Fibroblast of skin of back (primary cell): ENCODE measurements around the gene RRM2.

ENCODE experiments used
- DNase-seq: peaks from one replicate; pipeline ENCODE4 v3.0.0-alpha.2; 2013

RRM2 gene

DNA sequence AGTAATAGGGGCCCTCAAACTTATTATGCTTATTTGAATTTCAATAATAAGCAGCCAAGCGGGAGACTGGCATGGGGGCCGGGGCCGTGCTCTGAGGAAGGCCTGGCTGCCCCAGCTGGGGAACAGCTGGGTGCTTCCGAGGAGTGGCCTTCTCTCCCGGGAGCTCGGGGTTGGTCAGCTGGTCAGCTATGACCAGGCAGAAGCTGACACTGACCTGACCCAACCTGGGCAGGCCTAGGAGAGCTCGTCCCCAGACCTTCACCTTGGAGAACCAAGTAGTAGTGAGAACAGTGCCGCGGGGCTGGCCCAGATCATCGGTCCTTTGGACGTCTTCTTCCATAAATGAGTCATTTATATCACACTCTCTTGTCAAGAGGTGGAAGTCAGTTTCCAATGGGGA is 36.1 kb downstream of the RRM2 start:
- DNase-seq: no peak

DNA sequence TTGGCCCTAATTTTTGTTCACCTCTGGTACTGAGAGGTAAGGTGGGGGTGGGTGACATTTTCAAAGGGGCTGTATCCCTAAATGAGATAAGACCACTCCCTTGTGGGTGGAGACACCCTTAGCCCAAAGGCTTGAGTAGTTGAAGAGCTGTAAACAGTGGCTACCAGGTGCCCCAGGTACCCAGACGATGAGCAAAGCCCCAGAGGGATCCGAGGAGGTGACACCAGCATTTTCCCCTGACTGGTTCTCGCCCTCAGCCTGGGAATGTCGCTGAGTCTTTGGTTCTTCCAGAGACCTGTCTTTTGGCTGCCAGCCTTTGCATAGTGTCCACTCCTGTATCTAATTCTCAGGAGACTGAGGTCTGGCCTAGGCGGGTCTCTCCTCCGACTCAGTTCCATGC is 36.5 kb downstream of the RRM2 start:
- no peak for DNase-seq

DNA sequence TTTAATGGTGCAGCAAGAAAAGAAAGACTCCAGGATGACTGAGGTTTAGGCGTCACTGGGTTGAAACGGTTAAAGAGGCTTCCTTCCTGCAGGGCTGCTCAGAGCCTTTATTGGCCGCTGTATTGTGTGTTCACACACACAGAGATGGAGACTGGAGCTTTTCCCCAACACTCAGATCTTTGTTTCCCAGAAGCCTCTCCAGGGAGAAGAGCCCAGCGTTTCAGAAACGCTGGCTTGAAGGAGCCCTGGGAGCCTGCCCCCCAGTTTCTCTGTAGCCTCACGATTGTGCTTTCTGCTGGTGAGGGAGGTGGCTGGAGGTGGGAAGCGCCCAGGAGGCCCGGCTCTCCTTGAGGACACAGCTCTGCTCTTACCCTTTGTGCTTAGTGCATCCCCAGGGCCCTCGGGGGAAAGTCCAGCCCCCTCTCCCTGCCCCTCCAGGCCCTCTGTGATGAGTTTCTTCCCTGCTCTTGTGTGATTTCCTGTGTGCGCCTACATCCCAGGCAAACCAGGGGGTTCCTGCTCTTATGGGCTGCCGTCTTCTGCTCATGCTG is 37.1 kb downstream of the RRM2 start:
- no peak for DNase-seq

DNA sequence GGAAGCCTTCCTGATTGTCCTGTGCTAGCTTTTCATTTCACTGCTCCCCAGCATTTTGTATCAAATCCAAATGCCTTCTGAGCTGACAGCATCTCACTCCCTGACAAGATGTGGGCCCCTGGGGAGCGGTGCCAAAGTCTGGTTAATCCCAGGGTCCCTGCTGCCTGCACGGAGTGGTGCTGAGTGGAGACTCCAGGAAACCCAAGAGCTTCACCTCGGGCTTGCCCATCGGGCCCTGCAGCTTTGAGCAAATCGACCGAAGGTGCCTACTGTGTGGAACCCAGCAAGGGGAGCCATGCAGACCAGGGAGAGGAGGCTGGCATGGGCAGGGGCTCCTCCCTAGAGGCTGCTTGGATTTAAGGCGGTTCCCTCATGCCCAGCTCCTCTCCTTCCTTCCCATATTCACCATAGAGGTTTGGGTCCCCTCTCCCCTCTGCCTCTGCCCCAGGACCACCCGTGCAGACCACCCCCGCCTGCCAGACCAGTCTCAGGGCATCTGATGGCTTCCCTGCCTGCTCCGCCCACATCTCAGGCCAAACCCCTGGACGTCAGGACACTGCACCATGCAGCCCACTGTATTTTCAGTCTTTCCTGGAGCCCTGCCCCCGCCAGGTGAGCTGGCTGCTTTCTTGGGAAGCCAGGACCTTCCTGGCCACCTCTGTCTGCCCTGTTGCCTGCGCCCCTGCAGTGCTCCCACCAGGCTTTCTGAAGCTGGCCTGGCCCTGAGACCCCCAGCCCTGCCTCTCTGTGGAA is 37.8 kb downstream of the RRM2 start:
- DNase-seq: no peak

DNA sequence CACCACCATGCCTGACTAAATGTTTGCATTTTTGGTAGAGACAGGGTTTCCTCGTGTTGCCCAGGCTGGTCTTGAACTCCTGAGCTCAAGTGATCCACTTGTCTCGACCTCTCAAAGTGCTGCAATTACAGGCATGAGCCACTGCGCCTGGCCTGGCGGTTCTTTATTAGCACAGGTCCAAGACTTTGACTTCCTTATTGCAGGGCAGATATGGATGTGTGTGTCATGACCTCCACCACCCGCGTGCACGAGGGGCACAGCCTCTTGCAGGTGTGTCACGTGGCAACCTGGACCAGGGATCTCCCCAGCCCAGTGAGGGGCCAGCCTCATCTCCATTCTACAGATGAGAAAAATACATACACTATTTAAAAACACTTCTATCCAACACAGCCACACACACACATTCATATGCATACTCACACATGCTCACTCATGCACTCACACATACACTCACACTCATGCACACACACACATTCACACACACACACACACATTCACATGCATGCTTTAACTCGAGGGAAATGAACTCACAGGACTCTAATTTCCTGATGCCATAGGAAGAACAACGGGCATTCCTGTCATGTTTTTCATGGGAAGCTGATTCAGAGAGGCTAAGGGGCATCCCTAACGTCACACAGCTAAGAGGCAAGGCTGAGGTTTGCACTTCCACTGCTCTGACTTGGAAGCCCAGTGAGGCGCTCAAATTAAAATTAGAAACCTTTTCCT is 38.8 kb downstream of the RRM2 start:
- DNase-seq: peak; percentile 10

GRCh38 chr2:10161961-10162441 is 39.5 kb downstream of the RRM2 start:
- DNase-seq: no peak

DNA sequence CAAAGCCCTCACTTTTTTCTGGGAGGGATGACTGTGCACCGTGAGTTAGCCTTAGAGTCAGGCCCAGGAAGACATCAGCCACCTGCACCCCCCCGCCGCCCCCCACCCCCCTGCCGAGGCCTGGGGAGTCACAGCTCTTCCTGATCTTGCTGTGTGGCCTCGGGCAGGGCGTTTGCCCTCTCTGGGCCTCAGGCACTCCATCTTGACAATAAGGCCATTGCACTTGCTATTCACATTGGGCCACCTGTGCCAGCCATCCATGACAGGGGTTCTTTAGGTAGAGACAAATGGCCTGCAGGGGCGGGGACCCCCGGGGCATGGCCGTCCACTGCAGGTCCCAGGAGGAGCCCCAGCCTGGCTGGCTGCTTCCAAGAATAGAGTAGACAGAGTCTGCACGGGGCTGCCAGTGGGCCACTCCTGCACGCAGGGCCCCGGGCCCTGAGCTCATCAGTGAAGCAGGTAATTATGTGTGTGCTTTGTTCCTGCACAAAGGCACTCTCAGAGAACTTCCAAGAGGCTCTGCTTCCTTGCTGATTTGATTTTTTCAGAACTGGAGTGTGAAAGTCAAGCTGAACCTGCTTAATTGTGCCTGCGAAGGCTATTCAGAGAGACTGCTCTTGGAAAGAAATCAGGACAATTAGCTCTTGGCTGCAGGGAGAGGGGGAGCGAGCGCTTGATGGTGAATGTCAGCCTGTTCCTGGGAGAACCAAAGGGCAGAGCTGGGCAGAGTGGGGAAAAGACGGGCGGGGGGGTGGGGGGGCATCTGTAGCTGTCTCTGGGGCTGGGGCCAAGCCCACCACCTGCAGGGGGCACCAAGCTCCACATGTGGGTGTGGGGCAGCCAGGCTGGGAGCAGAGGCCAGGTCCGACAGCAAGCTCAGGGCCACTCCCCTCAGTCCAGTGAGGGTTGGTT is 40.3 kb downstream of the RRM2 start:
- no peak for DNase-seq

DNA sequence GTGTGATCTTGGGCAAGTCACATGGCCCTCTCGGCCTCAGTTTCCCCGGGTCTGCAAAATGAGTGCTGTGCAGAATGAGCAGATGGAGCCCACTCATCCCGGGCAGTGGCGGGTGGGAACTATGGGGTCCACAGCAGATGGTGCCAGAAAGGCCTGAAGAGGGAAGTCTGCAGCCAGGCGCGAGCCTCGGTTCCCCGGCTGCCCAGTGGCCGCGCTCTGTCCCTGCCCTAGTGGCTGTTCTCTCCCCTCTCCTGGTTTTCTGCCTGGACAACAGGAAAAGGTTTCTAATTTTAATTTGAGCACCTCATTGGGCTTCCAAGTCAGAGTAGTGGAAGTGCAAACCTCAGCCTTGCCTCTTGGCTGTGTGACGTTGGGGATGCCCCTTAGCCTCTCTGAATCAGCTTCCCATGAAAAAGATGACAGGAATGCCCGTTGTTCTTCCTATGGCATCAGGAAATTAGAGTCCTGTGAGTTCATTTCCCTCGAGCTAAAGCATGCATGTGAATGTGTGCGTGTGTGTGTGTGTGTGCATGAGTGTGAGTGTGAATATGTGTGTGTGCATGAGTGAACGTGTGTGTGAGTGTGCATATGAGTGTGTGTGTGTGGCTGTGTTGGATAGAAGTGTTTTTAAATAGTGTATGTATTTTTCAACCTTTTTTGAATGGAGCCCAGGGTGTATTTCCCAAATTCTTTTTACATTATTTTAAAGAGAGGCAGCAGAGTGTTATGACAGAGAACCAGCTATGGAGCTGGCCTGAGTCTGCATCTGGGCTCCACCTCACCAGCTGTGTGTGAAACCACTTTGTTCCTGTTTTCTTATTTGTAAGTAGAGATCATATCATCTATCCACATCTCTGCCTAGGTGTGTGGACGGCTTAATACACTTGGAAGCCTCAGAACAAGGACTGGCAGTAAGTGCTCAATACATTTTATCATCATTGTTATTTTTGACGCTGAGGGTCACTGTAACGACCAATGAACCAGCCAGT is 41.3 kb downstream of the RRM2 start:
- DNase-seq: no peak

GRCh38 chr2:10164601-10165000 is 42.1 kb downstream of the RRM2 start:
- DNase-seq: no peak

DNA sequence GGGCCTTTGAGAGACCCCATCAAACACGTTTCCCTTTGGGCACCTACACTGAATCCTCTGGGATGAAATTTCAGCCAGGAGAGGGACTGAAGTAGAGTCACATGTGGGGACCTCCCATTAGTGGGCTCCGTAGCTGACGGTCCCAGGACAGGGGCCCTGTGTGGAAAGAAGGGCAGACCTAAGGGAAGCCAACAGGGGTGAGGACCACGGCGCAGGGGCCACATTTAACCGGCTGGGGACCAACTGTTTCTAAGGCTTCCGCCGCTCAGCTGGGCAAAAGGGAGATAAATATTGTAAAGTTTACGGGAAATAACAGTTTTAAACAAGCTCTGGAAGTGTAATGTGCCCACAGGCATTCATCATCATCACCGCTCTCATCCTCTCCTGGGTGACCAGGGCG is 42.7 kb downstream of the RRM2 start:
- no peak for DNase-seq

GRCh38 chr2:10165861-10166675 is 43.5 kb downstream of the RRM2 start:
- DNase-seq: no peak

- DNase-seq: no peak
Measured at GRCh38 chr2:10166676-10167292, 44.2 kb downstream of the RRM2 start.

DNA sequence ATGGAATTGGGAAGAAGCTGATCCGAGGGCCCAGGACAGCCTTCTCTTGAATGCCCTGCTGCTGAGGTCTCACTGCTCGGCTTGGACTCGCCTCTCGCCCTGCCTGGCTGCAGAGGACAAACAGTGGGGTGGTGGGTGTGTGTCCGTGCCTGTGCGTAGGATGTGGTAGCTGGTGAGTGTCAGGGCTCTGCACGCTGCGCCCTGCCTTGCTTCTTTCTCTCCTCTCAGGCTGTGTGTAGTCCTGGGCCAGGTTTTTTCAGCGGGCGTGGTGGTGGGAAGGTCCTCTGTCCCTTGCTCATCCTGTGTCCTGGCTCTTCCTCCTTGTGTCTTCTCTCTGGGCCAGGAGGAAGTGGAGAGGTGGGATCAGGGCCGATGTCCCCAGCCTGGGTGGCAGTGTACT is 44.8 kb downstream of the RRM2 start:
- DNase-seq: no peak

- no peak for DNase-seq
Measured at GRCh38 chr2:10168221-10168620, 45.7 kb downstream of the RRM2 start.

DNA sequence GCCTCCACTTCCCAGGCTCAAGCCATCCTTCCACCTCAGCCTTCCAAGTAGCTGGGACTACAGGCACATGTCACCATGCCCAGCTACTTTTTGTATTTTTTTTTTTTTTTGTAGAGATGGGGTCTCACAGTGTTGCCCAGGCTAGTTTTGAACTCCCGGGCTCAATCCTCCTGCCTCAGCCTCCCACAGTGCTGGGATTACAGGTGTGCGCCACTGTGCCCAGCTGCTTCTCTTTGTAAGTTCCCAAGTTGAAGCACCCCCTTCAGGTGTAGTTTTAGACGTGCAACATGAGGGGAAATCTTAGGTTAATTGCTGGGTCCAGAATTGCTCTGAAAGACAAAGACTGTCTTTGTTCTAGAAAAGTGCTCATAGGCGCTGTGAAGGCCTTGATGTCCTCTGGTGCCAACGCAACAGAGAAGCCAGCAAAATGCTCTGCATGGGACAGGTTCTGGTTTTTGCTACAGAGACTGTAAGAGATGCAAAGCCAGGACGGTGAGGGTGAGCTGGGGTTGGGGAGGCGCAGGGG is 46.6 kb downstream of the RRM2 start:
- no peak for DNase-seq

GRCh38 chr2:10169581-10169980 is 47.0 kb downstream of the RRM2 start:
- DNase-seq: no peak

DNA sequence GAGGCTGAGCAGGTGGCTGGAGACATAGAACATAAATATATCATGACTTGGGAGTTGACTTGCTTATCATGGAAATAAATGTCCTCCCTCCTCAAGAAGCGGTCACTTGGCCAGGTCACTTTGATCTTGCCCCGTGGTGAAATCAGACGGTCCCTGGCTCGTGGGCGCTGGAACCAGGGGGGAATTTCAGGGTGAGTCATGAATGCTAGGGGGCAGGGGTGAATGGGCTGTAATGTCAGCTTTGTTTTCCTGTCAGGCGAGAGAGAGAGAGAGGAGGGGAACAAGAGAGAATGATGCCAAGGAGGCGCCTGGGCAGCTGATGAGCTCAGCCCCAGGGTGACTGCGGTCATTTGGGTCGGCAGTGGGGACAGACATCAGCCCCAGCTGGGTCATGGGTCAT is 47.7 kb downstream of the RRM2 start:
- DNase-seq: peak; percentile 10

- DNase-seq: no peak
Measured at GRCh38 chr2:10171006-10171800, 48.7 kb downstream of the RRM2 start.
